ENCODE data around the gene ZNF319.

ZNF319 gene

DNA sequence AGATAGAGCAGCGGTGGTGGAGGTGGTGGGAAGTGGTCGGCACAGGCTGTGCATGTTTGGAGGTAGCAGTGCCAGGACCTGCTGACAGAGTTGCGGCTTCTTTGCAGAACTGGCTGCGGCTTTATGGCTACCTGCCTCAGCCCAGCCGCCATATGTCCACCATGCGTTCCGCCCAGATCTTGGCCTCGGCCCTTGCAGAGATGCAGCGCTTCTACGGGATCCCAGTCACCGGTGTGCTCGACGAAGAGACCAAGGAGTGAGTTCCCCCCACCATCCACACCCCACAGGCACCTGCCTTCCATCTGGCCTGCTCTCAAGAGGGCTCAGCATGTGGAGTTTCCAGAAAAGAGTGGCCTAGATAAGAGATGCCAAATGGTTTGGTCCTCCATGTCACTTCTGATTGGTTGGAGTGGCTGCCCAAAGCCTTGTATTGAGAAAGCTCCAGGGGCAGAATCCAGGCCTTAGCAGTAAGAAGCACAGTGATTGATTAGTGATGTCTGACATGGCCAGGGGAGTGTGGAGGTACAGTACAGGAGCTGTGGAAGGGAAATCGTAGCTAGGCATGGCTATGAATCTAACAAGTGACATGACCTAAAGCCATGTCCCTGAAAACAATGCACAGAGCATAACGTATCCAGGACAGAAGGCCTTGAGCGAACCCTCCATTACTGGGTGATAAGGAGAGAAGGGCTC is 37.0 kb upstream of the ZNF319 start:
- Histone ChIP-seq H3K4me3 (IDR thresholded peaks at IDR 0.05; ENCODE audit: insufficient read depth, low read depth, low read length) (no peak overlapping the region), H4K20me1 (ENCODE audit: insufficient read depth) (no peaks in the 10 kb centered on the region), H3K79me2 (ENCODE audit: insufficient read depth, low read depth) (no peaks in the 10 kb centered on the region), H3K9ac (no peak overlapping the region), H3K4me1 (ENCODE audit: low read depth, poor library complexity, severe bottlenecking) (no peaks in the 10 kb centered on the region), H3K4me2 (no peak overlapping the region), H3K27ac (no peak overlapping the region), H3K27me3 (ENCODE audit: insufficient read depth, low read depth) (no peaks in the 10 kb centered on the region), H3K36me3 (ENCODE audit: insufficient read depth) (no peaks in the 10 kb centered on the region), H2AFZ (ENCODE audit: low read depth) (no peak overlapping the region)
- TF ChIP-seq, protein P1, sequence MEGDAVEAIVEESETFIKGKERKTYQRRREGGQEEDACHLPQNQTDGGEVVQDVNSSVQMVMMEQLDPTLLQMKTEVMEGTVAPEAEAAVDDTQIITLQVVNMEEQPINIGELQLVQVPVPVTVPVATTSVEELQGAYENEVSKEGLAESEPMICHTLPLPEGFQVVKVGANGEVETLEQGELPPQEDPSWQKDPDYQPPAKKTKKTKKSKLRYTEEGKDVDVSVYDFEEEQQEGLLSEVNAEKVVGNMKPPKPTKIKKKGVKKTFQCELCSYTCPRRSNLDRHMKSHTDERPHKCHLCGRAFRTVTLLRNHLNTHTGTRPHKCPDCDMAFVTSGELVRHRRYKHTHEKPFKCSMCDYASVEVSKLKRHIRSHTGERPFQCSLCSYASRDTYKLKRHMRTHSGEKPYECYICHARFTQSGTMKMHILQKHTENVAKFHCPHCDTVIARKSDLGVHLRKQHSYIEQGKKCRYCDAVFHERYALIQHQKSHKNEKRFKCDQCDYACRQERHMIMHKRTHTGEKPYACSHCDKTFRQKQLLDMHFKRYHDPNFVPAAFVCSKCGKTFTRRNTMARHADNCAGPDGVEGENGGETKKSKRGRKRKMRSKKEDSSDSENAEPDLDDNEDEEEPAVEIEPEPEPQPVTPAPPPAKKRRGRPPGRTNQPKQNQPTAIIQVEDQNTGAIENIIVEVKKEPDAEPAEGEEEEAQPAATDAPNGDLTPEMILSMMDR (conservative IDR thresholded peaks at IDR 0.05; ENCODE audit: low read depth, low read length) = no peak

GRCh38 chr16:58036943-58037342 is 36.5 kb upstream of the ZNF319 start:
- Histone ChIP-seq H3K27me3 (ENCODE audit: insufficient read depth, low read depth) (no peaks in the 10 kb centered on the region), H3K79me2 (ENCODE audit: insufficient read depth, low read depth) (no peaks in the 10 kb centered on the region), H3K4me2 (no peak overlapping the region), H4K20me1 (ENCODE audit: insufficient read depth) (no peaks in the 10 kb centered on the region), H3K4me1 (ENCODE audit: low read depth, poor library complexity, severe bottlenecking) (no peaks in the 10 kb centered on the region), H3K9ac (no peak overlapping the region), H2AFZ (ENCODE audit: low read depth) (no peak overlapping the region), H3K4me3 (IDR thresholded peaks at IDR 0.05; ENCODE audit: insufficient read depth, low read depth, low read length) (no peak overlapping the region), H3K27ac (no peak overlapping the region), H3K36me3 (ENCODE audit: insufficient read depth) (no peaks in the 10 kb centered on the region)
- TF ChIP-seq, protein P1 (conservative IDR thresholded peaks at IDR 0.05; ENCODE audit: low read depth, low read length) = no peak

GRCh38 chr16:58035356-58036170 is 35.1 kb upstream of the ZNF319 start:
- Histone ChIP-seq H3K36me3 (ENCODE audit: insufficient read depth) (no peaks in the 10 kb centered on the region), H3K4me2 (no peak overlapping the region), H3K4me3 (IDR thresholded peaks at IDR 0.05; ENCODE audit: insufficient read depth, low read depth, low read length) (no peak overlapping the region), H4K20me1 (ENCODE audit: insufficient read depth) (no peaks in the 10 kb centered on the region), H3K79me2 (ENCODE audit: insufficient read depth, low read depth) (no peaks in the 10 kb centered on the region), H3K27me3 (ENCODE audit: insufficient read depth, low read depth) (no peaks in the 10 kb centered on the region), H2AFZ (ENCODE audit: low read depth) (no peak overlapping the region), H3K4me1 (ENCODE audit: low read depth, poor library complexity, severe bottlenecking) (no peaks in the 10 kb centered on the region), H3K9ac (no peak overlapping the region), H3K27ac (no peak overlapping the region)
- TF ChIP-seq, protein P1 (conservative IDR thresholded peaks at IDR 0.05; ENCODE audit: low read depth, low read length) = no peak

DNA sequence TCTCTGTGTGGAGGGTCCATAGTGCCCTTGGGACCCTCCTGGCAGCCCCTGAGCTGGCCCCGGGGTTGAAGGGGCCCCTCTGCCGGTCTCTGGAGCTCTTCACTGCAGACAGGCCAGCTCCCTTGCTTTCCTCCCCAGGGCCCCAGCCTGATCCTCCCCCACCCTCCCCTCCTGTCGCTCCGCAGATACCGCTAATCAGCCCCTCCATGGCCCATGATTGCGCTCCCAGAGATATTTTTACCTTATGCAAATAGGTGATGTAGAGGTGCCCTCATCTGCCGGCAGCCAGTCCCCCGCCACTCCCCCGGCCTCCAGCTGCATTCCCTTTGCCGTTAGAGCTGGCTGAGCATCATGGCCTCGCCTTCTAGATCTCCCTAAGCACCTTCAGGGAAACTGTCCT is 34.3 kb upstream of the ZNF319 start:
- H3K27ac ChIP-seq = no peak overlapping the region

More for the DNA sequence above, 34.3 kb upstream of the ZNF319 start:
- H4K20me1 ChIP-seq (ENCODE audit: insufficient read depth) = no peaks in the 10 kb centered on the region
- H3K4me3 ChIP-seq (IDR thresholded peaks at IDR 0.05; ENCODE audit: insufficient read depth, low read depth, low read length) = no peak overlapping the region
- H2AFZ ChIP-seq (ENCODE audit: low read depth) = no peak overlapping the region
- H3K27me3 ChIP-seq (ENCODE audit: insufficient read depth, low read depth) = no peaks in the 10 kb centered on the region
- H3K9ac ChIP-seq = no peak overlapping the region
- no peak overlapping the region for H3K4me2 ChIP-seq
- H3K36me3 ChIP-seq (ENCODE audit: insufficient read depth) = no peaks in the 10 kb centered on the region
- no peaks in the 10 kb centered on the region for H3K4me1 ChIP-seq (ENCODE audit: low read depth, poor library complexity, severe bottlenecking)
- no peaks in the 10 kb centered on the region for H3K79me2 ChIP-seq (ENCODE audit: insufficient read depth, low read depth)
- TF ChIP-seq, protein P1 (conservative IDR thresholded peaks at IDR 0.05; ENCODE audit: low read depth, low read length) = no peak
